GM21737 (cell line): ENCODE measurements around the gene PPP1R16B.
A peak's percentile ranks its signal among the peaks of the same experiment; 100 is the strongest.

ENCODE experiments used
- ATAC-seq: cut with Tn5 transposase; IDR thresholded peaks from one replicate; pipeline ENCODE4 v1.9.1; 2021; ENCODE audit warnings: mild to moderate bottlenecking, moderate library complexity; ENCODE audit not compliant: unreplicated experiment

Gene PPP1R16B

DNA sequence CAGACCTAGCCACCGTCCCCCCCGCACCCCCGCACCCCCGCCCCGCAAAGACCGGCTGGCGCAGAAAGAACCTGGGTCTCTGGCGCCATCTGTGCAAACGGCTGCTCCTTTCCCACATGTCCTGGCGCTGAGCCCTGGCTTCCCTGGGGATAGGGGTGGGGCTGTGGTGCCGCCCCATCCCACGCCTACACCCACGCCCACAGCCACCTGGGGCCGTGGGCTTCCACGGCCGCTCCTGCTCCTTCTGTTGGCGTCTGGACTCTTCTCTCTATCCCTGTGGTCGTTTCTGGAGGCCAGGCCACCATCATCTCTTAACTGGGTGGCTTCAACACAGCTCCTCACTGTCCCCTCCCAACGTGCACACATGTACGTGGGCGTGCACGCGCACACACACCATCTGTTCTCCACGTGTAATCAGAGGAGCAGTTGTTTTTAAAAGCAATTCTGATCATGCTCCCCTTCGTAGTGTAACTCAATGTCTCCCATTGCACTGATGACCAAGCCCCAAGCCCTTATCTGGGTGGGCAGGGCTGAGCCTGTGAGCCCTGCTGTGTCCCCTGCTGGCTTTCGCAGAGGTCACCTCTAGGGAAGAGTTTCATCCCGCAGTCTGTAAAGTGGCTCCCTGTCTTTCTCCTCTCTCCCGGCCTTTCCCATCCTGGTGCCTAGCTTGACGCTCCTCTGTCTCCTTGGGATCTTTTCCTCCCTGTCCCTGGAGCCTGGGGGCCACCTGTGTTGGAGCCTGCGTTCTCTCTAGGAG, 88.8 kb downstream of the PPP1R16B start:
- ATAC-seq: no peak

DNA sequence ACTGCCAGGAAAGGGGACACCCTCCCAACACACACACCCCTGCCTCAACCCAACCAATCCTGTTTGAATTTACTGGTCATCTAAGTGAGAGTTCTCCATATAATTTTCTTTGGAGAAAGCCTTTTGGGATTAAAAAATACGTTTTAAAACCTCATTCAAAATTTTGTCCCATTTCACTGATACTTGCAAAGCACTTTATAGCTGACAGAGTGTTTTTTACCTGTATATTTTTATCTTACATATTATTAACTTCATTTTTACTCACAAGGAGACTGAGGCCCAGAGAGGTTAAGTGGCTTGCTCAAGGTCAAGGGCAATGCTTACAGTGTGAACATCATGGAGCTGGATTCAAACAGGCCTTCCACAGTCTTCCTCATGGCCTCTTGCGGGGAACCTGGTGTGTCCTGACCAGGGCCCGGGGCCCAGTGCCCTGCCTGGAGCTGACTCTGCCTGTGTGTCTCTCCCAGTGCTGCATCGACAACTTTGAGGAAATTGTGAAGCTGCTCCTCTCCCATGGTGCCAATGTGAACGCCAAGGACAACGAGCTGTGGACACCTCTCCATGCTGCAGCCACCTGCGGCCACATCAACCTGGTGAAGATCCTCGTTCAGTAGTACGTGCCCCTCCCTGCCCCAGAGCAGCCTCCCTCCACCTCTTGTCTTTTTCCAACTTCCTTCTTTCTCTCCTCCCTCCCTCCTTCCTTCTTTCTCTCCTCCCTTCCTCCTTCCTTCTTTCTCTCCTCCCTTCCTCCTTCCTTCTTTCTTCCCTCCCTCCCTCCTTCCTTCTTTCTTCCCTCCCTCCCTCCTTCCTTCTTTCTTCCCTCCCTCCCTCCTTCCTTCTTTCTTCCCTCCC, 89.8 kb downstream of the PPP1R16B start:
- no peak for ATAC-seq

DNA sequence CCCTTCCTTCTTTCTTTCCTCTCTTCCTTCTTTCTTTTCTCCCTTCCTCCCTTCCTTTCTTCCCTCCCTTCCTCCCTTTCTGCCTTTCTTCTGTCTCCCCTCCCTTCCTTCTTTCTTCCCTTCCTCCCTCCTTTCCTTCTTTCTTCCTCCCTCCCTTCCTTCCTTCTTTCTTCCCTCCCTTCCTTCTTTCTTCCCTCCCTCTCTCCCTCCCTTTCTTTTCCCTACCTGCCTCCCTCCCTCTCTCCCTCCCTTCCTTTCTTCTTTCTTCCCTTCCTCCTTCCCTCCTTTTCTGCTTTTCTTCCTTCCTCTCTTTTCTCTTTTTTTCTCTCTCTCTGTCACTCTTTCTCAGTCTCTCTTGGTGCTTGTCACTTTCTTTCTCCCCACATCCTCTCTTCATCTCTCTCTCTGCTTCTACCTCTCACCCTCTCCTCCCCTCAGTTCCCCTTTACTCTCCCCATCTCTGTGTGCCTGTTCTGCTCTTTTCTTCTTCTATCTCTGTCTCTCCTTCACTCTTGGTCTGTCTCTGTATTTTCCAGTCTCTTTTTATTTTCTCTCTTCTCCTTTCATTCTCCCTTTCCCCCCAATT, 90.6 kb downstream of the PPP1R16B start:
- no peak for ATAC-seq

DNA sequence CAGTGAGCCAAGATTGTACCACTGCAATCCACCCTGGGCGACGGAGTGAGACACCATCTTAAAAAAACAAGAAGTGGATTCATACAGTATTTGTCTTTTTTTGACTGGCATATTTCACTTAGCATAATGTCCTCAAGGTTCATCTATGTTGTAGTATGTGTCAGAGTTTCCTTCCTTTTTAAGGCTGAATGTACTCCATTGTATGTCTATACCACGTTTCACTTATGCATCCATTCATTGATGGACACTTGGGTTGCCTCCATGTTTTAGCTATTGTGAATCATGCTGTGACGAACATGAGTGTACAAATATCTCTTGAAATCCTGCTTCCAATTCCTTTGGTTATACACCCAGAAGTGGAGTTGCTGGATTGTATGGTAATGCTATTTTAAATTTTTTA, 91.8 kb downstream of the PPP1R16B start:
- no peak for ATAC-seq

DNA sequence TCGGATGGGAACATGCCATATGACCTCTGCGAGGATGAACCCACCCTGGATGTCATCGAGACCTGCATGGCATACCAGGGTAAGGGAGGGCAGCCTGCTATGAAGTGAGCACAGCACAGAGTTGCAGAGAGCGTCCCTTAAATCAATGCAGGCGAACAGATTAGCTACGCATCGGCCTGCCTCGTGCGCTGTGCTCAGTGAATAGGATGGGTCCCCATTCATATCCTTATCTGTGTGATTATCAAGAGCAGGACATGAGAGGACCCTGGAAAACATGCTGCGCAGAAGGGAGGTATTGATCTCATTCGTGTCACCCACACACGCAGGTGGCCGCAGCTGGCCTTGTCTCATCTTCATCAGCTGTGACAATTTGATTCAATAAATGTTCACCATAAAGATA, 95.1 kb downstream of the PPP1R16B start:
- ATAC-seq: no peak

DNA sequence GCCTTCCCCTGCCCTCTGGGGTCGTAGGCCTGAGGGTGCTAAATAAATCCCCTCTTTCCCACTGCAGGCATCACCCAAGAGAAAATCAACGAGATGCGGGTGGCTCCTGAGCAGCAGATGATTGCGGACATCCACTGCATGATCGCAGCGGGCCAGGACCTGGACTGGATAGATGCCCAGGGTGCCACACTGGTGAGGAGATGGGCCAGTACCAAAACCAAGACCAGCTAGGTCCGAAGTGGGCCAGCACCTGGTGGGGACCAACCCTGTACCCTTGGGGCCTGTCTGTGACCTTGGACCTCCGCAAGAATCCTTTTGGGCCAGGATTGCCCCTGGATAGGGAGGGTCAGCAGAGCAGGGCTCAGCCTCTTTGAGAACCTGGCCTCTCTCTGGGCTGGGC, 97.1 kb downstream of the PPP1R16B start:
- ATAC-seq: no peak

DNA sequence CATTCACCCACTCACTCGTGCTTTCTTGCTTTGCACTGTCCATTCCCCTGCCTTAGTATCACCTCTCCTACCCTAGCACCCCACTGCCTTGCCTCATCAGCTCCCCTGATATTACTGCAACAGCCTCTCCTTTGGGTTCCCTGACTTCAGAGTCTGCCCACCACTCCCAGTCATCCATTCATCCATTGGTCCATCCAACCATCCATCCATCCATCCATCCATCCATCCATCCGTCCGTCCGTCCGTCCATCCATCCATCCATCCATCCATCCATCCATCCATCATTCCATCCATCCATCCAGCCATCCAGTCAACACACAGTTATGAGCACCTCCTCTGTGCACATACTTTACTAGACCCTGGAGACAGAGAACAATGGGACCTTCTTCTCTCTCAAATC, 97.8 kb downstream of the PPP1R16B start:
- ATAC-seq: no peak

DNA sequence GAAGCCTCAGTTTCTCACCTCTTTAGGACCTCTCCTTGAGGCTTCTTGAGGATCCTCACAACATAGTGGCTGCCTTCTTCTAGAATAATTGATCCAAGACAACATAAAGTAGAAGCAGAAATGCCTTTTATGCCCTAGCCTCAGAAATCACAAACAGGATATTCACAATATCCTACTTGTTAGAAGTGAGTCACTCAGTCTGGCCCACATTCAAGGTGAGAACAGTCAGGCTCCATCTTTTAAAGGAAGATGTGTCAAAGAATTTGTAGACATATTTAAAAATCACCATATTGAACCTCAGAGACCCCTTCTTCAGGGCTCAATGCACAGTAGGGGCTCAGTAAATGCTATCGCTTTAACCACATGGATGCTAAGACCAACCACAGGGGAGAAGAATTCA, 99.9 kb downstream of the PPP1R16B start:
- no peak for ATAC-seq

DNA sequence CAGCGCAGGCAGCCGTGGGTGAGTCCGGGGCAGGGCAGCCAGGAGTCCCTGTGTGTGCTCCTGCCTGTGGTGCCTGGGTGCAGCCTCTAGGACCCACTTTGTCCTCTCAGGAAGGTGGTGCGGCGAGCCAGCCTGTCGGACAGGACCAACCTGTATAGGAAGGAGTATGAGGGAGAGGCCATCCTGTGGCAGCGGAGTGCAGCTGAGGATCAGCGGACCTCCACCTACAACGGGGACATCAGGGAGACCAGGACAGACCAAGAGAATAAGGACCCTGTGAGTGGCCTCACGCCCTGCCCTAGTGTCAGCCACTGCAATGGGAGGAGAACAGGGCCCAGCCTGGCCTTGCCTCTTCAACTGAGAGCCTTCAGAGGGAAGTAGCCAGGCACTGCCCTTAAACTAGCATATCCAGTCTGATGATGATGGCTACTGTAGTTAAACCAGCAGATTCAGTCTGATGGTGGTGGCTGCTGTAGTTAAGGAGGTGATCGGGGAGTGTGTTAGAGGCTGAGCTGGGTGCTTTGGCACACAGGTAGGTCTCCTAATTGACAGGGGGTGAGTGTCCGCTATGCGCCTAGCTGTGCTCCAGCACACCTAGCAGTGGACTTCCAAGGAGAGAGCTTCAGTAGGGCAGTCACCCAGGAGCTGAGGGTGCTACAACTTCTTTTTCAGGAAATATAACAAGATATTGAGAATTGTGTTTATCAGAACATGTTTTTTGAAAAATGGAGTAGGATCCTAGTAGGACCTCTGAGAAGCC, 102.6 kb downstream of the PPP1R16B start:
- no peak for ATAC-seq

DNA sequence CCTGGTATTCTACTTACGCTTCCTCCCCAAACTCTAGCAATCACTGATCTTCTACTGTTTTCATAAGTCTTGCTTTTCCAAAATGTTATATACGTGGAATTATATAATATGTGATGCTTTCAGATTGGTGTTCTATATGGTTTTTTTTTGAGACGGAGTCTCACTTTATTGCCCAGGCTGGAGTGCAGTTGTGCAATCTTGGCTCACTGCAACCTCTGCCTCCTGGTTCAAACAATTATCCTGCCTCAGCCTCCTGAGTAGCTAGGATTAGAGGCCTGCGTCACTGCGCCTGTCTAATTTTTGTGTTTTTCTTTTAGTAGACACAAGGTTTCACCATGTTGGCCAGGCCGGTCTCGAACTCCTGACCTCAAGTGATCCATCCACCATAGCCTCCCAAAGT, 109.9 kb downstream of the PPP1R16B start:
- ATAC-seq: no peak

DNA sequence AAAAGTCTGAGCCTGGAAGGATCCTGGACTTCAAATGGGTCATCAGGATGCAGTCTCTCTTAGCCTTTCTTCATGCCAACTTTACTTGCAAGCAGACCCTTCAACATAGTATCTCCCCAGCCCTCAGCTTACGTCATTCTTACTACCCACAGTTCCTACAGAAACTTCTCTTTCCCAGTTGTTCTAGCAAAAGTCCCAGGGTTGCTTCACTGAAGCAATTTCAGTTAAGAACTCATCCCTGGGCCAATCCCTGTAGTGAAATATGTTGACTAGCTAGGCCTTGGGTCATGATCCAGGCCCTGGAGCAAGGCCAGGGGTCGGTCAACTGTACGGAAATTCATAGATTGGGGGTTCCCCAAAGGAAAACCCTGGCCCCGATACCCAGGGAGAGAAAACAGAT, 112.2 kb downstream of the PPP1R16B start:
- ATAC-seq: no peak

DNA sequence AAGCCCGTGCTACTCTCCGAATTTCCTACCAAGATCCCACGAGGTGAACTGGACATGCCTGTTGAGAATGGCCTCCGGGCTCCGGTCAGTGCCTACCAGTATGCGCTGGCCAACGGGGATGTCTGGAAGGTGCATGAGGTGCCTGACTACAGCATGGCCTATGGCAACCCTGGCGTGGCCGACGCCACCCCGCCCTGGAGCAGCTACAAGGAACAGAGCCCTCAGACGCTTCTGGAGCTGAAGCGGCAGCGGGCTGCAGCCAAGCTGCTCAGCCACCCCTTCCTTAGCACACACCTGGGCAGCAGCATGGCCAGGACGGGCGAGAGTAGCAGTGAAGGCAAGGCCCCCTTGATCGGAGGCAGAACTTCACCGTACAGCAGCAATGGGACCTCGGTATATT, 112.7 kb downstream of the PPP1R16B start:
- ATAC-seq: no peak

DNA sequence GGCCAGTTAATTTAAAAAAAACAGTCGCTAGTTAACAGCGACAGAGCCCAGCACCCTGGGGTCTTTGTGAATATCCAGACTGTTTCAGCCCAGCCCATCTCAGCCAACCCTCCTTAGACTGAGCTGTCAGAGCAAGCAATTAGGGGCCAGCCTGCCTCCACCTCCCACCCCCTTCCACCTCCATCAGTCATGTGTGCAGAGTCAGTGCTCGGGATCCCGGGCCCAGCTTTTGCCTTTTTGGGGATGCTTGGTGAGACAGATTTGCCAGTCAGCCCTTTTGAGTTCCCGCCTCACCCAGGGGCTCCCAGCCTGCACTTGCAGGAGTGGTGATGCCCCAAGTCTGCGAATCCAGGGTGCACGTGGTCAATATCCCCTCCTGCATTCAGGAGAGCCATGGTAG, 114.2 kb downstream of the PPP1R16B start:
- ATAC-seq: no peak

DNA sequence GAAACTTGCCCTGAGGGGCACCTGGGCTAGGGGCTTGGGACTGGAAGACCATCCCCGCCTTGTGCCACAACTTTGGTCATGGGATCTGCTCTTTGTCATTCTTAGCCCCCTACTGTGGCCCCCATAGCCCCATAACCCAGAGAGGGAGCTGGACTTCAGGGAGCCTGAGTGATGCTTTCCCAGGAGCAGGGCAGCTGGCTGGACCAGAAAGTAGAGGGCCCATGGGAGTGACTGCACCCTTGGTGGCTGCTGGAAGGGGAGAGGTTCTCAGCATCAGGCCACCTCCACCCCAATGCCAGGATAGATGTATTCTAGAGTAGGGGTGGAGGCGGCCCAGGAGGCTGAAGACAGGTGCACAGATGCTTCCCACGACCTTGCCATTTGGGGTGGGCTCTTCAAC, 114.9 kb downstream of the PPP1R16B start:
- no peak for ATAC-seq

DNA sequence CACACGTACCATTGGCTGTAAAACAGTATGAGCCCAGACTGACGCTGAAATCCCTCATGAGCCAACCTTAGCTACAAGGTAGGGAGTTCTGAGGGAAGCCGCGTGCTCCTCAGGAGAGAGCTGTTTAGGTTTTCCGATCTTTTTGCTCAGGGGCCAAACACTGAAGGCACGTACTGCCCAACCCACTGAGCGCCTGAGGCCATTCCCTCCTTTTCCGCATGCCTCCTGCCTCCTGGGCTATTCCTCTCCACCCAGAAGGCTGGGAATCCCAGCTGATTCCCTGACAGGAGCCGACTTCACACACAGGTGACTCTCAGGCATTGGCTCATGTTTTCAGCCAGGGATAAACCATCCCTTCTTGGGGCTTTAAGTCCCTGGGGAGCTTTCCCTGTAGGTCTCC, 115.4 kb downstream of the PPP1R16B start:
- no peak for ATAC-seq

DNA sequence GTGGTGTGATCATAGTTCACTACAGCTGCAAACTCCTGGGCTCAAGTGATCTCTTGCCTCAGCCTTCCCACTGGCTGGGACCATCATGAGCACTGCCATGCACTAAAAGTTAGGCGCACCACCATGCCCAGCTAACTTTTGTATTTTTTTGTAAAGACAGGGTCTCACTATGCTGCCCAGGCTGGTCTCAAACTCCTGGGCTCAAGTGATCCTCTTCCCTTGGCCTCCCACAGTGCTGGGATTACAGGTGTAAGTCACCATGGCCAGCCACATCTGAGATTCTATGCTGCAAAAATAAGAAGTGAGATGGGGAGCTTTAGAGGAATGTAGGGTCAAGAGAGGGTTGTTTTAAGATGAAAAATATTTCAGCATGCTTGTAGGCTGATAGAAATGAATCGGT, 119.2 kb downstream of the PPP1R16B start:
- no peak for ATAC-seq

DNA sequence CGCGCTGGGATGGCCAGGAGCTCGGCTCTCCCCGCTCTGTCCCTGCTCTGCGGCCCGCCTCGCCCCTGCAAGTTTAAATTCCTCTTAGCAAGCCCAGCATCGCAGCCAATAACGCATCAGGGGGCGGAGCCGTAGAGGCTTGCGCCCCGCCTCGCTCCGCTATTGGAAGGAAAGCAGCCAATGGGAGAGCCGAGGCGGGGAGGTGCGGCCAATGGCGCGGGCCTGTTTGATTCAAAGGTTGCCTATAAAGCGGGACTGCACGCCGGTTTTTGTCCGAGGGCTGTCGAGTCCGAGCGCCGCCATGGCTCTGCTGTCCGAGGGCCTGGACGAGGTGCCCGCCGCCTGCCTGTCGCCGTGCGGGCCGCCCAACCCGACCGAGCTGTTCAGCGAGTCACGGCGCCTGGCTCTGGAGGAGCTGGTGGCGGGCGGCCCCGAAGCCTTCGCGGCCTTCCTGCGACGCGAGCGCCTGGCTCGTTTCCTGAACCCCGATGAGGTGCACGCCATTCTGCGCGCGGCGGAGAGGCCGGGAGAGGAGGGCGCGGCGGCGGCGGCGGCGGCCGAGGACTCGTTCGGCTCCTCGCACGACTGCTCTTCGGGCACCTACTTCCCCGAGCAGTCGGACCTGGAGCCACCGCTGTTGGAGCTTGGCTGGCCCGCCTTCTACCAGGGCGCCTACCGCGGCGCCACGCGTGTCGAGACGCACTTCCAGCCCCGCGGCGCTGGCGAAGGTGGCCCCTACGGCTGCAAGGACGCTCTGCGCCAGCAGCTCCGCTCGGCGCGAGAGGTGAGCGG, 120.8 kb downstream of the PPP1R16B start, which contains the start of gene FAM83D:
FAM83D (plus strand) TSS at position 276 of the 792 bp plus-strand sequence; CDS start at position 302, 26 bp downstream.
- ATAC-seq: peak; percentile 89

DNA sequence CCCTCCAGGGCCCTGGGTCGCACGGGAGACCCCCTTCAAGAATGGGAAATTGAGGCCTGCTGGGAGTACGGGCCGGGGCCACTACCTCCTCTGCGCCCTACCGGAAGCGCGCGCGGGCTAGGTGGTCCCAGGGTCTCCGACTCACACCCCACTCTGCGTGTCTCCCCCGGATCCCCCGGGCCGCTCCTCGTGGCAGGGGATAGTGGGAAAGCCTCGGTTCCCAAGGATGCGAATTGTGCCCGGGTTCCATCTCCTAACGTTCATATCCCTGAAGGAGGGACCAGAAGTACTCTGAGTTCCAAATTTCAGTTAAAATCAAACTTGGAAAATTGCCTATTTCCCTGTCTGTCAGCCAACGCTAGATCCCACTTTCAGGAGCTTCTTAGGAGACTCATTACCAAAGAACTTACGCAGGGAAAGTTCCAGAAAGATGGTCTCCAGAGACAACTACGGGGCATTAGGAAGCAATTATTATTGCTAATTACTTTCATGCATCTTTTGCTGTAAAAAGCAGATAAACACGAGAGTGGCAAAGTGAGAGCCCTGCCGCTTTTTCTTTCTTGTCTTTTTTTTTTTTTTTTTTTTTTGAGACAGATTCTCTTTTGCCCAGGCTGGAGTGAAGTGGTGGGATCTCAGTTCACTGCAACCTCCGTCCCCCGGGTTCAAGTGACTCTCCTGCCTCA, 121.6 kb downstream of the PPP1R16B start:
- peak; percentile 2 for ATAC-seq

DNA sequence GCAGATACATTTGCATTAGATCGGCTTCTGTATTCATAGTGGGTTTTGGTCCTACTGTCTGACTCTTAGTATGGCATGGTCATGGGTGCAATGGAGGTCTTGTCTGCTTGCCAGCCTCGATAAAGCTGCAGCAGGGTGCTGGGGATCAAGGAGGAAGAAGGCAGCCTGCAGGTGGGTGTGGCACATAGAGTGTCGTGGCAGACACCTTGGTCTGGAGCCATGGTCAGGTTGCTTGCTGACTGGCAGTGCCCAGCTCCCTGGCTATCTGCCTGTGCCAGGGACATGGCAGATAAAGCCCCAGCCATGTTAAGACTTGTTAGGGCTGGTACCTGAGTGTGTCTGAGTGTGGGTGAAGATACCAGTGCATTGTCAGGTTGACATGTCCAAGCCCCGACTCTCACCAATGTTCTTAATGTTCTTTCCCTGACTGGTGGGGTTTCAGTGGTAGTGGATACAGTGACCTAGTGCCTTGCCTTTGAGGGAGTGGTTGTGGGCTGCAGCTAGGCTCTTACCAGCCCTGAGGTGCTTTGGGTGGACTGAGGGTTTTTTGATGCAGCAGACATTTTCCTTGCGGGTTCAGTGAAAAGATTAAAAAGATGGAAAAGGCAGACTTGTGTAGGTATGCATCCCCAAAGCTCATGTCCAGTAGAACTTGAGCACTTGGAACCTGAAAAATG, 122.5 kb downstream of the PPP1R16B start:
- ATAC-seq: no peak
